ENCODE data around the gene ZNF518A.

ZNF518A gene

GRCh38 chr10:96129387-96130325 lies at the start of gene ZNF518A:
TSS of gene ZNF518A (plus strand) at chr10:96130297. CDS start at chr10:96156323, 26,026 bp downstream.
- peak; percentile 16 for DNase-seq

- peak; percentile 26 for DNase-seq
Measured at GRCh38 chr10:96082153-96082552, 47.9 kb upstream of the ZNF518A start.

GRCh38 chr10:96082748-96083147 lies 47.3 kb upstream of the ZNF518A start:
- DNase-seq = no peak

GRCh38 chr10:96089116-96089515 lies 41.0 kb upstream of the ZNF518A start:
- no peak for DNase-seq

GRCh38 chr10:96089670-96090462 lies 40.2 kb upstream of the ZNF518A start:
- DNase-seq = peak; percentile 5

GRCh38 chr10:96090463-96090800 lies 39.7 kb upstream of the ZNF518A start:
- no peak for DNase-seq

GRCh38 chr10:96092999-96093767 lies 36.9 kb upstream of the ZNF518A start:
- DNase-seq = no peak

GRCh38 chr10:96093948-96094347 lies 36.1 kb upstream of the ZNF518A start:
- no peak for DNase-seq

GRCh38 chr10:96096958-96097357 lies 33.1 kb upstream of the ZNF518A start:
- no peak for DNase-seq

GRCh38 chr10:96097865-96098264 lies 32.2 kb upstream of the ZNF518A start:
- DNase-seq = no peak

- no peak for DNase-seq
Measured at GRCh38 chr10:96107623-96108038, 22.5 kb upstream of the ZNF518A start.

- no peak for DNase-seq
Measured at GRCh38 chr10:96112531-96112930, 17.6 kb upstream of the ZNF518A start.

GRCh38 chr10:96118604-96119450 lies 11.3 kb upstream of the ZNF518A start:
- DNase-seq = peak; percentile 5

GRCh38 chr10:96122824-96123223 lies 7.3 kb upstream of the ZNF518A start:
- no peak for DNase-seq

GRCh38 chr10:96124230-96125141 lies 5.6 kb upstream of the ZNF518A start:
- no peak for DNase-seq

GRCh38 chr10:96125142-96125515 lies 5.0 kb upstream of the ZNF518A start:
- no peak for DNase-seq

GRCh38 chr10:96130326-96130995 lies 364 bp downstream of the ZNF518A start:
- DNase-seq = no peak

- DNase-seq = no peak
Measured at GRCh38 chr10:96131621-96132020, 1.5 kb downstream of the ZNF518A start.

GRCh38 chr10:96133135-96133534 lies 3.0 kb downstream of the ZNF518A start:
- DNase-seq = no peak

GRCh38 chr10:96136810-96137209 lies 6.7 kb downstream of the ZNF518A start:
- no peak for DNase-seq
